HG03066 (cell line): Measurements from ENCODE around the gene TTC7B.

Source experiments
- ATAC-seq: cut with Tn5 transposase; IDR thresholded peaks from one replicate; pipeline ENCODE4 v1.9.1; 2021; ENCODE audit warnings: low read depth; ENCODE audit not compliant: unreplicated experiment

The TTC7B gene

GRCh38 chr14:90750191-90750590, 66.0 kb downstream of the TTC7B start:
- no peak for ATAC-seq

GRCh38 chr14:90747909-90748308, 68.3 kb downstream of the TTC7B start:
- ATAC-seq = no peak

GRCh38 chr14:90743826-90744225, 72.4 kb downstream of the TTC7B start:
- no peak for ATAC-seq

- no peak for ATAC-seq
These were observed 72.8 kb downstream of the TTC7B start for GRCh38 chr14:90743425-90743824.

DNA sequence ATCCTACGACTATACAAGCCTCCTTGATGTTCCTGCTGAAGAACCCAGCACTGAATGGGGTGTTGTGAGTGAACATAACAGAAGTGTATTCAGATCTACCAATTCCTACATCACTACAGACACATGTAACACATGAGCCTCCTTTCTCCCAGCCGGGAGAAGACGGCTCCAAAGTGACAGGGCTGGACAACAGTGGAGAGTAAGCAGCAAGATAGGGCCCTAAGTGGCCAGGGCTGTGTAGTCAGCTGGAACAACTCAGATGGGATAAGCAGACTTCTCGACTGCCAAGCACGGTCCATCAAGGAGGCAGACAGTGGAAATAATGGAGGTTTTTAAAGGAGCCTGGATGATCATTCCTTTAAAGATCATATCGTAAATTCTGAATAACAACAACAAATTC, 73.5 kb downstream of the TTC7B start:
- ATAC-seq = no peak

GRCh38 chr14:90742252-90742651, 74.0 kb downstream of the TTC7B start:
- no peak for ATAC-seq

- no peak for ATAC-seq
These were observed 74.6 kb downstream of the TTC7B start for GRCh38 chr14:90741682-90741946.

DNA sequence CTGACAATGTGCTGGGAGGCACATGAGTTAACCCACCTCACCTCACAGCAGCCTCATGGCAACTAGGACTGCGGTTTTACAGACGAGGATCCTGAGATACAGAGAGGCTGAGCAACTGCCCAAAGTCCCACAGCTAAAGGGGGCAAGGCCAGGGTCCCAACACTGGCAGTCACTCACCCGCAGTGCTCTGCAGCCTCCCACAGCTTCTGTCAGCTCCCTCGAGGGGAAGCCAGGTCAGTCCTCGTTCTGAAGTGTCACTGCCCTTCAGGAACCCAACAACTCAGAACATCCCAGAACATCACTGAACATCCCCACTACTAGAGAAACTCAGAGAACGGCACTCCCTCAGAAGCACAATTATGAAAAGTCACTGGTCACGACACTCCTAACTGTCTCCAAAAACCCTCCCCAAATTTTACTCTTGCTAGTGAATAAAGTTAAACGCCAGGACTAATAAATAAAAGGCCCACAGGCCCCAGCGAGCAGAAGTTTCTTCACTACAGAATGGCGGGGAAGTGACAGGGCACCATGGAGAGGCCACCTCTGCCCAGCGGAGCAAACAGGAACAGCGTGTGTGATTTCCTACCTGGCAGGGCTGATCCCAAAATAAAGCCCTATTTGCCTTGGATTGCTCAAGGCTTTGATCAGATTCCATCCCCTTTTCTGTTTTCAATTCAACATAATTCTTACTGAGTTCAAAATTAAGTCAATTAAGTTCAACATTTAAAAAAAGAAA, 75.1 kb downstream of the TTC7B start:
- ATAC-seq = no peak

DNA sequence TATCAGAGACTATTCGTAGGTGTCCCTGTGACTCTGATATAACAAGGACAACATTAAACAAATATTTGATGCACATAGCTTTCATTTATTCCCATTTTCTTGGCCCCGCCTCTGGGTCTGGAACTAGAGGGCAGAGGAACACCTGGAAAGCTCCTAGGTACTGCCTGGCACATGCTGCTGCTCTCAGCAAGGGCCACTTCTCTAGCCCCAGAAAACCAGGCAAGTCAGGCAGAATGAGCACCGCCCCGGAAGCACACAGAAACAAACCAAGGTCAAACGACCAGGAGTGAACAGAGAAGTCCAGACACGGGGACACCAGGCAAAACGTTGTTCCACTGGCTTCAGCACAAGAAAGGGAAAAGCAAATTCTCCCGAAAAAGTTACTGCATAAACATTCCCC, 76.1 kb downstream of the TTC7B start:
- ATAC-seq = no peak

GRCh38 chr14:90739318-90740068, 76.7 kb downstream of the TTC7B start:
- ATAC-seq = no peak

DNA sequence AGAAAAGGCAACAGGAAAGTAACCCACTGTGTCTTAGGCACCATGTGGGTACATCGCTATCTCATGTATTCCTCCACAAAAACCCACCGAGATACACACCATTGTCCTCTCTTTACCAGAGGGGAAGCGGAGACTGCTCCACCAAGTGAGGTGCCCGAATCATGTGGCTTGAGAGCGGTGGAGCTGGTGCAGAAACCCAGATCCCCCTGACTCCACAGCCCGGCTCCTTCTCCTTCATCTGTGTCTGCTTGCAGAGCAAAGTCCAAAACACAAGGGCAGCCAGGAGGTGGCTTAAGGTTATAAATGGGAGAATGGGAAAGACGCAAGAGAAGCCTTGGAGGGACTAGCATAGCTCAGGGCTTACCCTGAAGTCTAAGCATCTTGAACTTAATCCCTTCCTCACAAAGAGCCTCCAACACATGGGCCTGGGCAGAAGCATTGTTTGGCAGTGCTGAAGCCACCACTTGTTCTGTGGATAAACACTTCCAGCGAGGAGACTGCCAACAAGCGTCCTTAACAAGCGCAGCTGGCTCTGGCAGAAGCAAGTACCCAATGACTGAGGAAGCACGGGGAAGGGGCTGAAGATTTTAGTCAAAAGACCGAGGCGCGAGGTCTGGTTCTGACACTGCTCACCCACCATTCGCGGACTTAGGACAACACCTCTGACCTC, 83.0 kb downstream of the TTC7B start:
- ATAC-seq = no peak

- ATAC-seq = no peak
These were observed 83.5 kb downstream of the TTC7B start for GRCh38 chr14:90732718-90733117.

DNA sequence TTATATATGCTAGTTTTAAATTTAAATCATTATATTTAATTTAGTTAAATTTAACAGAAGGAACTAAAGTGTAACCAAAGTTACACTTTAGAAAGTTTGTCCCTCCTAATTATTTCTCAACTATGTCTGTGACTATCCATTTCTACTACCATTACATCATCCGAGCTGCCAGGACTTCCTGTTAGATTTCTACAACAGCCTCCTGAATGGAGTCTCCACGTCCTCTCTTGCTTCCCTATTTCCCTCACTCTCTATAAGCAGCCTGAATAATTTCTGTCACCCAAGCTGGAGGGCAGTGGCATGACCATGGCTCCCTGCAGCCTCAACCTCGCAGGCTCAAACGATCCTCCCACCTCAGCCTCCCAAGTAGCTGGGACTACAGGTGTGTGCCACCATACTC, 84.1 kb downstream of the TTC7B start:
- ATAC-seq = no peak

DNA sequence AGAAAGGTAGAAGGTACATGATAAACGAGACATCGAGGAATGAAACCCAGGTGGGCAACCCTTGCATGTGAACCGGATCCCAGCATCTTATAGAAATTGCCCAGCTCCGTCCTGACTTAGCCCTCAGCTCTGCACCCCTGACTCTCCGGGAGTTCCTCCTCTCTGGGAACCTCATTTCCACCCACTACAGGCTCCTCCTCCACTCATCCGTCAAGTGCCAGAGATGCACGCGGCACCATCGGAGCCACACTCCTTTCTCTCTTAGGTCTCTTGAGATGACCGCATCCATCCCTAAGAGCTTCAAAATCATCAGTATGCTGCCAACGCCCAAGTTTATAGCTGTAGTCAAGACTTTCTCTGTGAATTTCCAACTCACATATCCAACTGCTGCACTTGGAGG, 84.7 kb downstream of the TTC7B start:
- ATAC-seq = no peak

GRCh38 chr14:90730206-90730766, 85.9 kb downstream of the TTC7B start:
- no peak for ATAC-seq

- no peak for ATAC-seq
These were observed 87.3 kb downstream of the TTC7B start for GRCh38 chr14:90728951-90729350.

DNA sequence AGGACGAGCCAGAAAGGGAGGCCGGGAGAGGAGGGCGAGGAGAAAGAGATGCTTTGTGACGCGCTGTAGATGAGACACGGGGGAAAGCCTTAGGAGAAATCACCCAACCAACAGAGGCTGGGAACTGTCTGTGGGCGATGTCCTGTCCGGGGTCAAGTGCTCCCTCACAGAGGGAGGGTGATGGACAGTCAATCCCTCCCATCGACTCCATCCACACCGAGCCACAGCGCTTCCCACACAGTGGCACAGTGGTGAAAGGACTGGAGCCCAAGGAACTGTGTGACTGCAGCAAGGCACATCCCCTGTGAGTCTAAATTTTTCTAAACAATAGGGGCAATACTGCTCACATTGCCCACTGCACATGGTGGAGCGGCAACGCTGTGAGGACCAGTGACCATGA, 89.1 kb downstream of the TTC7B start:
- ATAC-seq = no peak

GRCh38 chr14:90726656-90727055, 89.6 kb downstream of the TTC7B start:
- ATAC-seq = no peak

- no peak for ATAC-seq
These were observed 91.4 kb downstream of the TTC7B start for GRCh38 chr14:90724866-90725265.

GRCh38 chr14:90722590-90722989, 93.6 kb downstream of the TTC7B start:
- no peak for ATAC-seq

DNA sequence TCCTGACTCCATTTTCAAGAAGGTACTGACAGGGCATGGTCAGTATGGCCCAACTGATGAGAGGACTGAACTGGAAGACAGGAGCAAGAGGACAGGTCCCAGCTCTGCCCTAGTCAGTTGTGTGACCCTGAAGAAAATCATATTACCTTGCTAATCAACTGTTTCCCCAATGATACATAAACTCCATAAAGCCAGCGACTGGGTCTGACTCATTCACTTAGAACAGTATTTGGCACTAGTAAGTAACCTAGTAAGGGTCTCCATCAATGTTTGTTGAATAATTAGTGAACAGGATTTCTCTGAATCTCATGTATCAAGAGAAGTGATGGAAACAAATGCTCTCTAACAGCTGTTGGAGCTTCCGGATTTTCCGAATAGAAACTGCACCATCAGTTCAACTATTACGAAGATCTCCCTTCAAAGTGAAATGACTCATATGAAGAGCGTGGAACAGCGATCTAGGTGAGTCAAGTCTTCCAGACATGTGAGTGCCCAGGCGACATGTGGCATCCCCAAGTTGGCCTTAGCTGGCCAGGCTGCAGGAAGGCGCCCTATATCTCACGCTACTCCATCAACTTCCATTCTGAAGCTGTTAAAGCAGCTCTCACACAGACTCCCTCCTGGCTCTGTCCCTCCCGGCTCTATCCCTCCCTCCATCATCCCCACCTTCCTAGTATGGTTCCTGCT, 94.5 kb downstream of the TTC7B start:
- no peak for ATAC-seq
